B cell (primary cell): ENCODE measurements around the gene CCDC60. TPM values are rescaled to one million over a fixed set of nuclear protein-coding genes. Genes with fewer than 3 reads are reported as not detected.

Source experiments
- ATAC-seq: fragments of 200-7000 bp; cut with Tn5 transposase; one replicate; pipeline ENCODE4 v1.10.0; 2021; ENCODE audit warnings: low read depth, mild to moderate bottlenecking, moderate number of reproducible peaks, moderate library complexity
- CTCF ChIA-PET: fragments of 350-600 bp; sonication (Branson Sonifier 250); formaldehyde crosslinking; loops from one replicate; lab custom pipeline; 2021; ENCODE audit warnings: antibody characterized with exemption, inconsistent platforms; lab: Charles Lee
- POLR2A ChIA-PET: fragments of 350-600 bp; sonication (Branson Sonifier 250); formaldehyde crosslinking; loops from one replicate; lab custom pipeline; 2021; ENCODE audit warnings: antibody characterized with exemption; lab: Charles Lee
- DNase-seq: peaks from one replicate; pipeline ENCODE4 v3.0.0; 2013
- H2AFZ ChIP-seq: 2 replicates; pipeline ENCODE4 v1.6.1; 2012; ENCODE audit warnings: mild to moderate bottlenecking, low read depth, low read length; ENCODE audit not compliant: insufficient read depth, poor library complexity, severe bottlenecking
- H3K27ac ChIP-seq, 2 donors: 1 replicate in 1 of 2; 2 replicates in 1 of 2; pipeline ENCODE4 v1.5.1; 2012 to 2013; ENCODE audit warnings: low read length in 2 of 2, mild to moderate bottlenecking in 2 of 2, moderate library complexity in 1 of 2
- H3K27me3 ChIP-seq, 4 experiments: fragments of 200-600 bp in 1 of 4; sonication (generic) in 1 of 4; replicated peaks in 1 of 4; 1 replicate in 2 of 4; 2 replicates in 2 of 4; pipeline versions ENCODE4 v1.6.1 to v1.7.0; 2013 to 2016; ENCODE audit warnings: low read length in 3 of 4, mild to moderate bottlenecking in 2 of 4, mixed read lengths in 1 of 4, moderate library complexity in 1 of 4; ENCODE audit not compliant: insufficient read depth in 4 of 4, control insufficient read depth in 3 of 4; ENCODE audit errors: control extremely low read depth in 1 of 4
- H3K36me3 ChIP-seq, 2 experiments: replicated peaks in 1 of 2; 1 replicate in 1 of 2; 2 replicates in 1 of 2; pipeline versions ENCODE4 v1.6.1 to v1.7.1; 2013; ENCODE audit warnings: low read length in 1 of 2; ENCODE audit not compliant: insufficient read depth in 2 of 2, control insufficient read depth in 1 of 2; ENCODE audit errors: control extremely low read depth in 1 of 2, extremely low read depth in 1 of 2
- H3K4me1 ChIP-seq, 2 donors: fragments of 200-600 bp in 1 of 2; sonication (generic) in 1 of 2; 1 replicate in 1 of 2; 2 replicates in 1 of 2; pipeline versions ENCODE4 v1.5.1 to v1.6.1; 2013 to 2017; ENCODE audit warnings: low read length in 2 of 2; ENCODE audit not compliant: control insufficient read depth in 2 of 2, insufficient read depth in 2 of 2
- H3K4me2 ChIP-seq: replicated peaks from 2 replicates; pipeline ENCODE3; 2012; ENCODE audit warnings: mild to moderate bottlenecking, low read depth, low read length; ENCODE audit not compliant: poor library complexity, severe bottlenecking
- H3K4me3 ChIP-seq, 5 experiments: fragments of 200-600 bp in 1 of 5; sonication (generic) in 1 of 5; 1 replicate in 3 of 5; 2 replicates in 2 of 5; pipeline versions ENCODE4 v1.5.1 to v1.7.0; 2011 to 2016; ENCODE audit warnings: low read length in 4 of 5, mild to moderate bottlenecking in 4 of 5, low read depth in 2 of 5, control low read depth in 1 of 5, moderate library complexity in 1 of 5; ENCODE audit not compliant: insufficient read depth in 1 of 5; ENCODE audit errors: control extremely low read depth in 1 of 5, extremely low read depth in 1 of 5
- H3K79me2 ChIP-seq: fragments of 200-600 bp; sonication (generic); one replicate; pipeline ENCODE4 v1.6.0; 2016; ENCODE audit warnings: low read length; ENCODE audit not compliant: control insufficient read depth, insufficient read depth
- H3K9ac ChIP-seq: fragments of 200-600 bp; sonication (generic); 2 replicates; pipeline ENCODE4 v1.6.1; 2017; ENCODE audit warnings: mild to moderate bottlenecking, low read length, moderate library complexity
- H3K9me3 ChIP-seq, 3 donors: one replicate each; pipeline versions ENCODE4 v1.6.1 to v1.7.1; 2013; ENCODE audit warnings: low read length in 2 of 3; ENCODE audit not compliant: control insufficient read depth in 2 of 3, insufficient read depth in 1 of 3; ENCODE audit errors: control extremely low read depth in 1 of 3
- H4K20me1 ChIP-seq: 2 replicates; pipeline ENCODE4 v1.6.0; 2012; ENCODE audit warnings: mild to moderate bottlenecking, low read length; ENCODE audit not compliant: insufficient read depth, control insufficient read depth, poor library complexity, severe bottlenecking
- H3K27ac Mint-ChIP-seq: one replicate; pipeline ENCODE4 v1.8.0; 2021; ENCODE audit warnings: mixed read lengths
- H3K27me3 Mint-ChIP-seq: one replicate; pipeline ENCODE4 v1.8.0; 2021; ENCODE audit warnings: mixed read lengths
- H3K4me1 Mint-ChIP-seq: one replicate; pipeline ENCODE4 v1.8.0; 2021; ENCODE audit warnings: mixed read lengths
- H3K4me3 Mint-ChIP-seq: one replicate; pipeline ENCODE4 v1.8.0; 2021; ENCODE audit warnings: mixed read lengths
- H3K9me3 Mint-ChIP-seq: one replicate; pipeline ENCODE4 v1.8.0; 2022; ENCODE audit warnings: mixed read lengths; ENCODE audit not compliant: insufficient read depth
- EZH2 ChIP-seq: IDR thresholded peaks from 2 replicates; pipeline ENCODE4 v1.6.1; 2012; ENCODE audit warnings: borderline replicate concordance, low read depth, mild to moderate bottlenecking, moderate library complexity, low read length; ENCODE audit not compliant: insufficient read depth, poor library complexity, severe bottlenecking
- WGBS: methylation state at CpG from one replicate; pipeline ENCODE4 v1.1.5; 2013; ENCODE audit warnings: missing lambda C conversion rate; ENCODE audit not compliant: insufficient coverage; 5-methylcytosine and 5-hydroxymethylcytosine counted together
- intact Hi-C: fragments of 100-400 bp; cut with micrococcal nuclease; formaldehyde crosslinking; loops from one replicate; pipeline ENCODE4 v1.10.0; 2022
- polyA plus RNA-seq: library from polyadenylated mRNA; depleted of rRNA; stranded (reverse); fragments of >200 nt; gene quantifications from 2 replicates; pipeline ENCODE4 v1.2.3, GENCODE V29; 2012
- total RNA-seq, 2 donors: library from RNA; stranded (reverse); fragments of 120-200 nt in 1 of 2; gene quantifications; 1 replicate in 1 of 2; 2 replicates in 1 of 2; pipeline versions ENCODE4 v1.2.3 to v1.2.4, GENCODE V29; 2013 to 2022
- TF ChIP-seq, protein P1 (sequence below): fragments of 200-600 bp; IDR thresholded peaks from one replicate; pipeline ENCODE4 v1.8.0; 2022; ENCODE audit warnings: antibody characterized with exemption, mild to moderate bottlenecking

Gene CCDC60
- total and polyA plus RNA-seq, 2 donors (not counting 1 experiment from before 2014, with no cell fraction given) = not detected

DNA sequence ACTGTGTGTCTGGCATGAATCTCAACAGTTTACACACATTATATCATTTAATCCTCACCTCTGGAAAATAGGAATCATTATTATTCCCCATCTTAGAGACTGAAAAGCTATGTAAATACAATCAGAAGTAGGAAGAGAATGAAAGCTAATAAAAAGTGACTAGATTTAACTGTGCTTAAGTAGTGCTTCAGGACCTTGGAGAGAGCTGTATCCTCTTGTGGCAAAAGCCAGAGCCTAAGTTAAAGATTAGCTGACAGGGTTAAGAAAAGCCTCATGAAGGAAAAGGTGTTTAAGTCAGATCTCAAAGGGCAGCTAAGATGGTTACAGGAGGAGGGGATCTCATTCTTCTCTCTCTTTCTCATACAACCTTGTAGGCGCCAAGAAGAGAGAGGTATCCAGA lies 193.7 kb downstream of the CCDC60 start:
- no peak overlapping the region for H3K9ac ChIP-seq
- no peaks in the 10 kb centered on the region for H4K20me1 ChIP-seq
- no peaks in the 10 kb centered on the region for H3K4me1 ChIP-seq
- ChIA-PET POLR2A (no interaction called here), CTCF (no interaction called here)
- no peak overlapping the region for H3K4me3 Mint-ChIP-seq
- no peaks in the 10 kb centered on the region for H3K79me2 ChIP-seq
- no CpG with 5 or more reads among the region's 1 CpG for WGBS
- H3K4me2 ChIP-seq = no peak overlapping the region
- H3K36me3 ChIP-seq = no peaks in the 10 kb centered on the region
- peaks cover 0 to under 1% (median 0%) of the 10 kb centered on the region in 4 experiments for H3K27me3 ChIP-seq
- H3K27me3 Mint-ChIP-seq = peaks cover 6% of the 10 kb centered on the region
- H3K27ac Mint-ChIP-seq = no peak overlapping the region
- DNase-seq (no peak), ATAC-seq (no peak)
- TF ChIP-seq, protein P1, sequence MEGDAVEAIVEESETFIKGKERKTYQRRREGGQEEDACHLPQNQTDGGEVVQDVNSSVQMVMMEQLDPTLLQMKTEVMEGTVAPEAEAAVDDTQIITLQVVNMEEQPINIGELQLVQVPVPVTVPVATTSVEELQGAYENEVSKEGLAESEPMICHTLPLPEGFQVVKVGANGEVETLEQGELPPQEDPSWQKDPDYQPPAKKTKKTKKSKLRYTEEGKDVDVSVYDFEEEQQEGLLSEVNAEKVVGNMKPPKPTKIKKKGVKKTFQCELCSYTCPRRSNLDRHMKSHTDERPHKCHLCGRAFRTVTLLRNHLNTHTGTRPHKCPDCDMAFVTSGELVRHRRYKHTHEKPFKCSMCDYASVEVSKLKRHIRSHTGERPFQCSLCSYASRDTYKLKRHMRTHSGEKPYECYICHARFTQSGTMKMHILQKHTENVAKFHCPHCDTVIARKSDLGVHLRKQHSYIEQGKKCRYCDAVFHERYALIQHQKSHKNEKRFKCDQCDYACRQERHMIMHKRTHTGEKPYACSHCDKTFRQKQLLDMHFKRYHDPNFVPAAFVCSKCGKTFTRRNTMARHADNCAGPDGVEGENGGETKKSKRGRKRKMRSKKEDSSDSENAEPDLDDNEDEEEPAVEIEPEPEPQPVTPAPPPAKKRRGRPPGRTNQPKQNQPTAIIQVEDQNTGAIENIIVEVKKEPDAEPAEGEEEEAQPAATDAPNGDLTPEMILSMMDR = no peak
- no peak for TF ChIP-seq EZH2
- no peak overlapping the region for H3K4me3 ChIP-seq
- peaks cover 8% of the 10 kb centered on the region for H3K9me3 Mint-ChIP-seq
- intact Hi-C loops = no loop called here
- H3K4me1 Mint-ChIP-seq = no peaks in the 10 kb centered on the region
- H3K9me3 ChIP-seq = no peaks in the 10 kb centered on the region
- no peak overlapping the region for H3K27ac ChIP-seq
- H2AFZ ChIP-seq = no peak overlapping the region

DNA sequence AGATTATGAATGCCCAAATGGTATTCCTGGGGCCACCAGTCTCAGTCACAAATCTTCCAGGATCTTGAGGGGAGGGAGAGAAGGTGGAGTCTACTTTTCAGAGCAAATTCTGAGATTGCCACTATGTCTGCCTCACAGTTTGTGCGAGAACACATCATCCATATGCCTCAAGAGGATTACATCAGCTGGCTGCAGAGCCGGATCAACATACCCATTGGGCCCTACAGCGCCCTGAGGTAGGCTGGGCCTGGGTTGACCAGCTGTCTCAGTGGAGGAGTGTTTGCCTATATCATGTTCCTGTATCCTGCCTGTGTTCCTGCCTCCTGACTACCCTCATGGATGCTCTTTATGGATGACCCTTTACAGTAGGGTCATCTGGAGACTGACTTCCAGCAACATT lies 205.9 kb downstream of the CCDC60 start:
- Mint-ChIP-seq H3K4me3 (no peak overlapping the region), H3K9me3 (peaks cover 2% of the 10 kb centered on the region), H3K27ac (no peak overlapping the region), H3K27me3 (peaks cover 43% of the 10 kb centered on the region), H3K4me1 (no peaks in the 10 kb centered on the region)
- CTCF ChIA-PET = no interaction called here
- DNase-seq (no peak), ATAC-seq (no peak)
- whole genome bisulfite sequencing = 87% methylated on average over 2 of the region's 3 CpGs
- H3K4me3 ChIP-seq = no peak overlapping the region
- no peak overlapping the region for H3K9ac ChIP-seq
- intact Hi-C loops = no loop called here
- POLR2A ChIA-PET = no interaction called here
- no peaks in the 10 kb centered on the region for H4K20me1 ChIP-seq
- H3K27me3 ChIP-seq = no peaks in the 10 kb centered on the region
- no peaks in the 10 kb centered on the region for H3K79me2 ChIP-seq
- no peaks in the 10 kb centered on the region for H3K36me3 ChIP-seq
- peaks cover 0 to 6% (median 0%) of the 10 kb centered on the region in 3 donors for H3K9me3 ChIP-seq
- TF ChIP-seq EZH2 = no peak
- TF ChIP-seq, protein P1 = no peak
- H3K4me2 ChIP-seq = no peak overlapping the region
- no peaks in the 10 kb centered on the region for H3K4me1 ChIP-seq
- H2AFZ ChIP-seq = no peak overlapping the region
- H3K27ac ChIP-seq = no peak overlapping the region
